Measurements from ENCODE around the gene ZNF814. TPM values are rescaled to one million over a fixed set of nuclear protein-coding genes. Genes with fewer than 3 reads are reported as not detected.
A peak's percentile ranks its signal among the peaks of the same experiment; 100 is the strongest.
"Not testable (repeated sequence)": the region's sequence is repeated elsewhere in the genome, so short reads cannot be mapped to it uniquely, and the experiment has no call there.

Gene ZNF814
- total RNA-seq, 2 experiments from 2014 or later: 25.0 to 27.9 TPM

GRCh38 chr19:57830071-57830602 is 58.7 kb downstream of the ZNF814 start, which contains the start of gene ZNF587B:
ZNF587B (plus strand) TSS chr19:57830299; CDS start chr19:57830529, 230 bp downstream.
- CTCF ChIA-PET: interaction anchor here (0.9 to 1.5 kb wide), 3 partner anchors 10 to 86 kb away, joined by 3 to 4 read pairs (median 3); no protein-coding TSS in a partner anchor
- Mint-ChIP-seq H3K27me3 (no peaks in the 10 kb centered on the region), H3K27ac (peak within 1 kb of the TSS; percentile 46), H3K36me3 (ENCODE audit: low read depth) (peaks cover 49% of the 10 kb centered on the region), H3K9me3 (no peaks in the 10 kb centered on the region), H3K4me1 (ENCODE audit: low read depth) (peaks cover 24% of the 10 kb centered on the region), H3K4me3 (peak within 1 kb of the TSS; percentile 12)
- DNase-seq (peak; percentile 63), ATAC-seq (peak; percentile 68)
- POLR2A ChIA-PET: no interaction called here
- intact Hi-C loops (cut with micrococcal nuclease): no loop called here
- TF ChIP-seq CTCF (IDR thresholded peaks at IDR 0.05): peak; percentile 28

- ChIA-PET POLR2A (no interaction called here), CTCF (interaction anchor here (1.5 kb wide), 1 partner anchor 9 kb away, joined by 3 read pairs; no protein-coding TSS in a partner anchor)
- Mint-ChIP-seq H3K36me3 (ENCODE audit: low read depth) (peaks cover 53% of the 10 kb centered on the region), H3K9me3 (no peaks in the 10 kb centered on the region), H3K4me3 (no peak overlapping the region), H3K27me3 (no peaks in the 10 kb centered on the region), H3K27ac (peak overlapping the region; percentile 46), H3K4me1 (ENCODE audit: low read depth) (peaks cover 28% of the 10 kb centered on the region)
- no peak for TF ChIP-seq CTCF (IDR thresholded peaks at IDR 0.05)
- no peak for DNase-seq
- intact Hi-C loops (cut with micrococcal nuclease): no loop called here
- ATAC-seq: no peak
Observed at GRCh38 chr19:57829316-57829715, 59.5 kb downstream of the ZNF814 start.

GRCh38 chr19:57825511-57825910 is 63.3 kb downstream of the ZNF814 start:
- peaks cover 70% of the 10 kb centered on the region for H3K36me3 Mint-ChIP-seq (ENCODE audit: low read depth)
- POLR2A ChIA-PET: interaction anchor here (1.8 to 2.3 kb wide), 2 partner anchors 11 to 18 kb away, joined by 5 to 6 read pairs; partner anchors contain the start of gene ZNF552
- no peaks in the 10 kb centered on the region for H3K9me3 Mint-ChIP-seq
- peak overlapping the region; percentile 55 for H3K27ac Mint-ChIP-seq
- H3K4me1 Mint-ChIP-seq (ENCODE audit: low read depth): peaks cover 54% of the 10 kb centered on the region
- no peak overlapping the region for H3K4me3 Mint-ChIP-seq
- ATAC-seq (no peak), DNase-seq (no peak)
- intact Hi-C loops (cut with micrococcal nuclease): no loop called here
- no peaks in the 10 kb centered on the region for H3K27me3 Mint-ChIP-seq
- no peak for TF ChIP-seq CTCF (IDR thresholded peaks at IDR 0.05)
- CTCF ChIA-PET: no interaction called here

GRCh38 chr19:57823608-57824007 is 65.2 kb downstream of the ZNF814 start:
- intact Hi-C loops (cut with micrococcal nuclease); H3K4me3 Mint-ChIP-seq; CTCF ChIA-PET; ATAC-seq; DNase-seq; H3K27me3 Mint-ChIP-seq; H3K9me3 Mint-ChIP-seq; POLR2A ChIA-PET: not testable (repeated sequence)
- Mint-ChIP-seq H3K36me3 (ENCODE audit: low read depth) (peaks cover 62% of the 10 kb centered on the region), H3K27ac (peak overlapping the region; percentile 16), H3K4me1 (ENCODE audit: low read depth) (peaks cover 49% of the 10 kb centered on the region)

- ATAC-seq; H3K27me3 Mint-ChIP-seq; H3K9me3 Mint-ChIP-seq; POLR2A ChIA-PET; DNase-seq; intact Hi-C loops (cut with micrococcal nuclease); H3K4me3 Mint-ChIP-seq; CTCF ChIA-PET: not testable (repeated sequence)
- peak overlapping the region; percentile 46 for H3K27ac Mint-ChIP-seq
- peaks cover 62% of the 10 kb centered on the region for H3K36me3 Mint-ChIP-seq (ENCODE audit: low read depth)
- peaks cover 51% of the 10 kb centered on the region for H3K4me1 Mint-ChIP-seq (ENCODE audit: low read depth)
Observed at GRCh38 chr19:57823155-57823554, 65.7 kb downstream of the ZNF814 start.

- H3K9me3 Mint-ChIP-seq; H3K27ac Mint-ChIP-seq; H3K27me3 Mint-ChIP-seq; ATAC-seq; DNase-seq; intact Hi-C loops (cut with micrococcal nuclease): not testable (repeated sequence)
- peak overlapping the region; percentile 98 for H3K4me3 Mint-ChIP-seq
- peaks cover 53% of the 10 kb centered on the region for H3K36me3 Mint-ChIP-seq (ENCODE audit: low read depth)
- peaks cover 48% of the 10 kb centered on the region for H3K4me1 Mint-ChIP-seq (ENCODE audit: low read depth)
- ChIA-PET CTCF (interaction anchor here (1.1 kb wide), 1 partner anchor 110 kb away, joined by 3 read pairs; no protein-coding TSS in a partner anchor), POLR2A (interaction anchor here (1.1 kb wide), 1 partner anchor 21 kb away, joined by 3 read pairs; no protein-coding TSS in a partner anchor)
Observed at GRCh38 chr19:57821501-57821900, 67.3 kb downstream of the ZNF814 start.

- H3K9me3 Mint-ChIP-seq; POLR2A ChIA-PET; H3K27me3 Mint-ChIP-seq; DNase-seq; intact Hi-C loops (cut with micrococcal nuclease); ATAC-seq: not testable (repeated sequence)
- H3K4me1 Mint-ChIP-seq (ENCODE audit: low read depth): peaks cover 50% of the 10 kb centered on the region
- CTCF ChIA-PET: interaction anchor here (1.1 to 1.4 kb wide), 2 partner anchors 9 to 109 kb away, joined by 3 read pairs; partner anchors contain the start of gene ZNF587B
- H3K36me3 Mint-ChIP-seq (ENCODE audit: low read depth): peaks cover 49% of the 10 kb centered on the region
- peak overlapping the region; percentile 98 for H3K4me3 Mint-ChIP-seq
- H3K27ac Mint-ChIP-seq: peak overlapping the region; percentile 99
Observed at GRCh38 chr19:57821095-57821494, 67.7 kb downstream of the ZNF814 start.

Measured in activated CD8-positive, alpha-beta T cell treated with anti-CD3 and anti-CD28 coated beads for 36 hours (primary cell).